Activated CD4-positive, alpha-beta T cell treated with anti-CD3 and anti-CD28 coated beads, Interleukin-2, amount 50 U/mL, for 1 hour (primary cell): ENCODE results near the gene PVR.
"Not testable (repeated sequence)": the region's sequence is repeated elsewhere in the genome, so short reads cannot be mapped to it uniquely, and the experiment has no call there.

Experiments used
- DNase-seq: peaks from one replicate; pipeline ENCODE4 v3.0.0-alpha.2; 2020

The PVR gene

GRCh38 chr19:44704982-44705381 is 61.3 kb downstream of the PVR start:
- no peak for DNase-seq

GRCh38 chr19:44705502-44706010 is 61.8 kb downstream of the PVR start:
- DNase-seq: no peak

- DNase-seq: no peak
Measured at GRCh38 chr19:44706506-44707236, 63.0 kb downstream of the PVR start.

- no peak for DNase-seq
Measured at GRCh38 chr19:44707794-44708193, 64.1 kb downstream of the PVR start.

- DNase-seq: no peak
Measured at GRCh38 chr19:44708940-44709339, 65.2 kb downstream of the PVR start.

- not testable (repeated sequence) for DNase-seq
Measured at GRCh38 chr19:44709434-44710266, 65.9 kb downstream of the PVR start.

- DNase-seq: no peak
Measured at GRCh38 chr19:44710483-44710882, 66.8 kb downstream of the PVR start.

- no peak for DNase-seq
Measured at GRCh38 chr19:44712864-44713515, 69.3 kb downstream of the PVR start.
